H1 (cell line): ENCODE measurements around the gene UNC80. TPM values are rescaled to one million over a fixed set of nuclear protein-coding genes. Genes with fewer than 3 reads are reported as not detected.

Source experiments
- MAFK ChIP-seq: IDR thresholded peaks from 2 replicates; pipeline ENCODE4 v1.6.1; 2012; ENCODE audit warnings: low read depth, mild to moderate bottlenecking, improper control_type of control experiment, low read length
- RBBP5 ChIP-seq: IDR thresholded peaks from 2 replicates; pipeline ENCODE4 v1.7.1; 2012; ENCODE audit warnings: low read depth, mild to moderate bottlenecking, inconsistent platforms, low read length, moderate library complexity, borderline replicate concordance
- SRF ChIP-seq: IDR thresholded peaks from 2 replicates; pipeline ENCODE4 v1.6.1; 2011; ENCODE audit warnings: mild to moderate bottlenecking, low read depth, low read length, moderate library complexity
- polyA plus RNA-seq, 7 experiments: library from polyadenylated mRNA; depleted of rRNA in 3 of 7; stranded (reverse) in 5 of 7; unstranded in 2 of 7; fragments of >200 nt in 5 of 7; fragments of 200-250 nt in 2 of 7; gene quantifications; 1 replicate in 5 of 7; 2 replicates in 1 of 7; 4 replicates in 1 of 7; pipeline versions ENCODE4 v1.2.1 to v1.2.3, GENCODE V29; 2011 to 2013; ENCODE audit warnings: missing spikeins in 2 of 7, mixed read lengths in 2 of 7
- total RNA-seq: library from RNA; stranded (reverse); fragmentation: NEBNext Ultra II Directional; extraction: Animal tissue kit (Norgen Biotek cat#: 25700); gene quantifications from 2 replicates; pipeline ENCODE4 v1.2.1, GENCODE V29; 2021

UNC80 gene
- total and polyA plus RNA-seq, 2 of the 8 experiments (the other 6 are each of a cell fraction or from before 2014, with no cell fraction given) = 0.53 to 0.56 TPM

- no peak for TF ChIP-seq MAFK
- TF ChIP-seq SRF = no peak
- no peak for TF ChIP-seq RBBP5
Measured at GRCh38 chr2:210007895-210008294, 236.3 kb downstream of the UNC80 start (continued).
